HepG2 (cell line): ENCODE measurements around the gene SLC25A5. TPM values are rescaled to one million over a fixed set of nuclear protein-coding genes. Genes with fewer than 3 reads are reported as not detected.

Experiments
- AKNA ChIP-seq: sonication (generic); formaldehyde crosslinking; IDR thresholded peaks from 2 replicates; pipeline ENCODE4 v1.4.0; 2020; ENCODE audit warnings: missing genetic modification reagents, borderline replicate concordance
- ATAD3A ChIP-seq: sonication (generic); formaldehyde crosslinking; IDR thresholded peaks from 2 replicates; pipeline ENCODE4 v1.4.0; 2020; ENCODE audit warnings: missing genetic modification reagents
- CTCF ChIP-seq: sonication (generic); formaldehyde crosslinking; IDR thresholded peaks from 2 replicates; pipeline ENCODE4 v1.5.0; 2020; ENCODE audit warnings: mild to moderate bottlenecking, missing genetic modification reagents, moderate library complexity
- DPF2 ChIP-seq: sonication (generic); formaldehyde crosslinking; IDR thresholded peaks from 2 replicates; pipeline ENCODE4 v1.4.0; 2020; ENCODE audit warnings: mild to moderate bottlenecking, low read depth, missing genetic modification reagents, borderline replicate concordance
- FOXP1 ChIP-seq, 2 experiments: fragments of 450-650 bp in 1 of 2; IDR thresholded peaks; 2 replicates each; pipeline ENCODE4 v1.6.1; 2017 to 2018; ENCODE audit warnings: antibody characterized with exemption in 1 of 2
- KDM2A ChIP-seq: sonication (generic); formaldehyde crosslinking; IDR thresholded peaks from 2 replicates; pipeline ENCODE4 v1.4.0; 2020; ENCODE audit warnings: low read depth, missing genetic modification reagents, borderline replicate concordance
- MIER3 ChIP-seq: IDR thresholded peaks from 2 replicates; pipeline ENCODE4 v1.6.1; 2016; ENCODE audit warnings: missing compliant biosample characterization, borderline replicate concordance
- MTA1 ChIP-seq: sonication (generic); formaldehyde crosslinking; IDR thresholded peaks from 2 replicates; pipeline ENCODE4 v1.4.0; 2020; ENCODE audit warnings: missing genetic modification reagents, mild to moderate bottlenecking, borderline replicate concordance
- PAX8 ChIP-seq: sonication (generic); formaldehyde crosslinking; IDR thresholded peaks from 2 replicates; pipeline ENCODE4 v1.8.0; 2022; ENCODE audit warnings: mild to moderate bottlenecking, missing genetic modification reagents, borderline replicate concordance
- ZBTB33 ChIP-seq: sonication (generic); formaldehyde crosslinking; IDR thresholded peaks from 2 replicates; pipeline ENCODE4 v1.4.0; 2020; ENCODE audit warnings: missing genetic modification reagents
- polyA plus RNA-seq, 8 experiments: library from polyadenylated mRNA; depleted of rRNA in 3 of 8; stranded (reverse) in 7 of 8; unstranded in 1 of 8; fragments of >200 nt; fragmentation: Illumina TruSeq in 4 of 8; extraction: Trizol in 4 of 8; gene quantifications; 2 replicates each; pipeline versions ENCODE4 v1.2.1 to v1.2.3, GENCODE V29; 2011 to 2016; ENCODE audit warnings: low read depth in 4 of 8, missing spikeins in 1 of 8, mixed read lengths in 1 of 8; ENCODE audit not compliant: insufficient read depth in 1 of 8
- total RNA-seq, 5 experiments: library from RNA; depleted of rRNA; stranded (reverse); fragments of >200 nt; fragmentation: Illumina TruSeq; extraction: Trizol; gene quantifications; 2 replicates each; pipeline ENCODE4 v1.2.3, GENCODE V29; 2016; ENCODE audit warnings: low read depth in 1 of 5
- TF ChIP-seq, protein P1 (sequence below): sonication (generic); formaldehyde crosslinking; IDR thresholded peaks from 2 replicates; pipeline ENCODE4 v1.4.0; 2020; ENCODE audit warnings: low read depth, mild to moderate bottlenecking, missing genetic modification reagents
- TF ChIP-seq, protein P2 (sequence below): sonication (generic); formaldehyde crosslinking; IDR thresholded peaks from 2 replicates; pipeline ENCODE4 v1.5.1; 2020; ENCODE audit warnings: mild to moderate bottlenecking, missing genetic modification reagents, moderate library complexity

SLC25A5 gene
- total and polyA plus RNA-seq, 2 of the 13 experiments (the other 11 are each of a cell fraction or from before 2014, with no cell fraction given) = 300 to 402 TPM

DNA sequence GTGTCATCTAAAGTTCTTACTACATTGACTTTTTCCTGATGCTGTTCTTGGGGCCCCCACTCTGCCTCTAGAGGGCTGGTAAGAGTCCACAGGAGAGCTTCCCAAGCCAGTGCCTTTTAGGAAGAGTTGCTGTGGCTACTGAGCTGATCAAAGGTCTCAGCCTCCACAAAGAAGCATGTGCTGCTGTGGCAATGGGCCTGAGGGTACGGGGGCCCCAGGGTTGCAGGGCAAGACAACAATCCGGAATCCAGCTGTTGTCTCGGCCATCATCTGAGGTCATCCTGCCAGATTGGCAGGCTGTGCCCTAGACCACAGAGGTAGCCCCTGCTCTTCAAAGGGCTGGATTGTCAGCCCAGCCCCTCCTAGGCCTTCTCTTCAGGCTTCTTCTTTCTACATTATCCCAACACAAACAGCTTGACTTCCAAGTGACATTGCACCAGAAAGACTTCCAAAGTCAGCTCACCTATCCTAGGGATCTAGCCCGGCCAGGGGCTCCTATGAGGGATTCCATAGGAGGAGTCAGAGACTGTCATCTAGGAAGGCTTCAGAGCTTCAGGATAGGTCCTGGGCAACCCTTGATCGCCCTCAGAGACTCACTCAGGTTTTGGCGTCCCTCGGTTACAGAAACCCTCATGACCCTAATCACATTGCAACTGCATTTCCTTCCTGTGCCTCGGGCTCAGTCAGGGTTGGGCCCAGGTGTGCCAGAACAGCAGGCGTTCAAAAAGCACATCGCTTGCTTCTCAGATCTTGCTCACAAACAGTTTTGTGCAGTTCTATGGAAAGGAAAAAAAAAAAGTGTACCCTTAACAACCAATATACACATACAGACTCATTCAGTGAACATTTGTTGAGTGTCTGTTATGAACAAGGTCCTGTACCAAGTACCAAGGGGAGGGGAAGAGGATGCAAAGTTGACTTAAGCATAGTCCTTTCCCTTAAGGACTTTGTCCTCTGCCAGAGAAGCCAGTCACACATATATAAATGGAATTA is 27.8 kb downstream of the SLC25A5 start (continued):
- TF ChIP-seq, protein P1, sequence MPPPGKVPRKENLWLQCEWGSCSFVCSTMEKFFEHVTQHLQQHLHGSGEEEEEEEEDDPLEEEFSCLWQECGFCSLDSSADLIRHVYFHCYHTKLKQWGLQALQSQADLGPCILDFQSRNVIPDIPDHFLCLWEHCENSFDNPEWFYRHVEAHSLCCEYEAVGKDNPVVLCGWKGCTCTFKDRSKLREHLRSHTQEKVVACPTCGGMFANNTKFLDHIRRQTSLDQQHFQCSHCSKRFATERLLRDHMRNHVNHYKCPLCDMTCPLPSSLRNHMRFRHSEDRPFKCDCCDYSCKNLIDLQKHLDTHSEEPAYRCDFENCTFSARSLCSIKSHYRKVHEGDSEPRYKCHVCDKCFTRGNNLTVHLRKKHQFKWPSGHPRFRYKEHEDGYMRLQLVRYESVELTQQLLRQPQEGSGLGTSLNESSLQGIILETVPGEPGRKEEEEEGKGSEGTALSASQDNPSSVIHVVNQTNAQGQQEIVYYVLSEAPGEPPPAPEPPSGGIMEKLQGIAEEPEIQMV (CRISPR knock-in tag) = no peak
- no peak for TF ChIP-seq MTA1
- no peak for TF ChIP-seq AKNA (CRISPR knock-in tag)
- no peak for TF ChIP-seq PAX8 (CRISPR knock-in tag)
- TF ChIP-seq, protein P2, sequence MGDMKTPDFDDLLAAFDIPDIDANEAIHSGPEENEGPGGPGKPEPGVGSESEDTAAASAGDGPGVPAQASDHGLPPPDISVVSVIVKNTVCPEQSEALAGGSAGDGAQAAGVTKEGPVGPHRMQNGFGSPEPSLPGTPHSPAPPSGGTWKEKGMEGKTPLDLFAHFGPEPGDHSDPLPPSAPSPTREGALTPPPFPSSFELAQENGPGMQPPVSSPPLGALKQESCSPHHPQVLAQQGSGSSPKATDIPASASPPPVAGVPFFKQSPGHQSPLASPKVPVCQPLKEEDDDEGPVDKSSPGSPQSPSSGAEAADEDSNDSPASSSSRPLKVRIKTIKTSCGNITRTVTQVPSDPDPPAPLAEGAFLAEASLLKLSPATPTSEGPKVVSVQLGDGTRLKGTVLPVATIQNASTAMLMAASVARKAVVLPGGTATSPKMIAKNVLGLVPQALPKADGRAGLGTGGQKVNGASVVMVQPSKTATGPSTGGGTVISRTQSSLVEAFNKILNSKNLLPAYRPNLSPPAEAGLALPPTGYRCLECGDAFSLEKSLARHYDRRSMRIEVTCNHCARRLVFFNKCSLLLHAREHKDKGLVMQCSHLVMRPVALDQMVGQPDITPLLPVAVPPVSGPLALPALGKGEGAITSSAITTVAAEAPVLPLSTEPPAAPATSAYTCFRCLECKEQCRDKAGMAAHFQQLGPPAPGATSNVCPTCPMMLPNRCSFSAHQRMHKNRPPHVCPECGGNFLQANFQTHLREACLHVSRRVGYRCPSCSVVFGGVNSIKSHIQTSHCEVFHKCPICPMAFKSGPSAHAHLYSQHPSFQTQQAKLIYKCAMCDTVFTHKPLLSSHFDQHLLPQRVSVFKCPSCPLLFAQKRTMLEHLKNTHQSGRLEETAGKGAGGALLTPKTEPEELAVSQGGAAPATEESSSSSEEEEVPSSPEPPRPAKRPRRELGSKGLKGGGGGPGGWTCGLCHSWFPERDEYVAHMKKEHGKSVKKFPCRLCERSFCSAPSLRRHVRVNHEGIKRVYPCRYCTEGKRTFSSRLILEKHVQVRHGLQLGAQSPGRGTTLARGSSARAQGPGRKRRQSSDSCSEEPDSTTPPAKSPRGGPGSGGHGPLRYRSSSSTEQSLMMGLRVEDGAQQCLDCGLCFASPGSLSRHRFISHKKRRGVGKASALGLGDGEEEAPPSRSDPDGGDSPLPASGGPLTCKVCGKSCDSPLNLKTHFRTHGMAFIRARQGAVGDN (CRISPR knock-in tag) = peak; percentile 83
- no peak for TF ChIP-seq ZBTB33 (CRISPR knock-in tag)
- TF ChIP-seq KDM2A (CRISPR knock-in tag) = no peak
- TF ChIP-seq MIER3 (CRISPR knock-in tag) = peak; percentile 20; the same call in 1 of the 2 replicates
- TF ChIP-seq ATAD3A (CRISPR knock-in tag) = no peak
- no peak for TF ChIP-seq DPF2 (CRISPR knock-in tag)
- TF ChIP-seq CTCF (CRISPR knock-in tag) = peak; percentile 40
- TF ChIP-seq FOXP1 (IDR thresholded peaks at IDR 0.05) = no peak
- peak; percentile 78 for TF ChIP-seq FOXP1 (CRISPR knock-in tag; IDR thresholded peaks at IDR 0.05)
